ENCODE results near the gene MAPK8IP3.

MAPK8IP3 gene

GRCh38 chr16:1782408-1783264 lies 76.6 kb downstream of the MAPK8IP3 start, which contains the start of the genes NUBP2 and SPSB3:
Gene NUBP2 (plus strand): TSS chr16:1782960. CDS start chr16:1783021, 61 bp downstream.
Gene SPSB3 (minus strand): TSS chr16:1782571. CDS start chr16:1781483, 1,088 bp downstream.
- no peak for TF ChIP-seq CTCF (IDR thresholded peaks at IDR 0.05)

DNA sequence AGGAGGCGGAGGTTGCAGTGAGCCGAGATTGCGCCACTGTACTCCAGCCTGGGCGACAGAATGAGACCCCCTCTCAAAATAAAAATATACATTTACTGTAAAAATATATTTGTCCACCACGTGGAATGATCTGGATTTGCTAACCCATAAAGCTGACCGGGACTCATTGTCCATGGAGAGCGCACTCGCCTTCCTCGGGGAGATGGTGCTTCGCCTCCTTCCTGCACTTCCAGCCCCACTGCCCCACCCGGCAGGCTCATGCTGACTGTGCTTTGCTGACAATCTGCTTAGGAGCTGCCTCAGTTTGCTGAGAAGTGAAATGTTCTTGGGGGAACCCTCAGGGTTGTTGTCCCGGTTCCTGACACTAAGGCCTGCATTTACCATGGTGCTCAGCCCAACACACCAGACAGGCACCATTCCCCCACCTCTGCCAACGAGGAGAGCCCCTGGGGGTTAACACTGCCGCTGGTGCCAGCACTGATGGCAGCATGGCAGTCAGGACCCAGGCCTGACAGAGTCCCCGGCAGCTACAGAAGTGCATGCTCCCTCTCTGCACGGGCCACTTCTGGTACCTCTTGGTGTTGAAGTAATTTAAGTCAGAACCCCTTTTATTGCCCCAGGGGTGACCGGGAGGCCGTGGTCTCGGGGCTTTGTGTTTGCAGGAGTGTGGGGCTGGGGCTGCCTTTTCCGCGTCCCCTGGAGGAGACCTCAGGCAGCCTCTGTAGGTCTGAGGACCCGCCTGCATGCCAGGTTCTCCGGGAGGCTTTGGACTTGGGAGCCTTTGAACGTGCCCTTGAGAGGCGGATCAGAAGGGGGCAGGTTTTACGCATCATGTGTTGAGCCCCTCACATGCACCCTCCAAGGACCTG lies 79.2 kb downstream of the MAPK8IP3 start:
- no peak for TF ChIP-seq CTCF (IDR thresholded peaks at IDR 0.05)

DNA sequence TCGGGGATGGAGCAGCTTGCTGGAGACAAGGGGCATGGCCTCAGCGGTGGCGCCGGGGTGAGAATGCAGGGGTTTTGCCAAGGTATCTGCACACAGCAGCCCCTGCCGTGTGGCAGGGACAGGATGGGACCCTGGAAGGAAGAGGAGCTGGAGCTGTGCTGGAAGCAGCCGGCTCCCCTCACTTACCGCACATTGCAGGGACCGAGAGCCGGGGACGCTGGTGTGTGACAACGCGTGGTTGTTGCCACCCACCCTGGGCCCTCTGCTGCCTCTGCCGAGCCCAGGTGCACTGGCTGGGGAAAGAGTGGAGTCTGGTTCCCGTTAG lies 79.8 kb downstream of the MAPK8IP3 start:
- TF ChIP-seq CTCF (IDR thresholded peaks at IDR 0.05), result no peak

DNA sequence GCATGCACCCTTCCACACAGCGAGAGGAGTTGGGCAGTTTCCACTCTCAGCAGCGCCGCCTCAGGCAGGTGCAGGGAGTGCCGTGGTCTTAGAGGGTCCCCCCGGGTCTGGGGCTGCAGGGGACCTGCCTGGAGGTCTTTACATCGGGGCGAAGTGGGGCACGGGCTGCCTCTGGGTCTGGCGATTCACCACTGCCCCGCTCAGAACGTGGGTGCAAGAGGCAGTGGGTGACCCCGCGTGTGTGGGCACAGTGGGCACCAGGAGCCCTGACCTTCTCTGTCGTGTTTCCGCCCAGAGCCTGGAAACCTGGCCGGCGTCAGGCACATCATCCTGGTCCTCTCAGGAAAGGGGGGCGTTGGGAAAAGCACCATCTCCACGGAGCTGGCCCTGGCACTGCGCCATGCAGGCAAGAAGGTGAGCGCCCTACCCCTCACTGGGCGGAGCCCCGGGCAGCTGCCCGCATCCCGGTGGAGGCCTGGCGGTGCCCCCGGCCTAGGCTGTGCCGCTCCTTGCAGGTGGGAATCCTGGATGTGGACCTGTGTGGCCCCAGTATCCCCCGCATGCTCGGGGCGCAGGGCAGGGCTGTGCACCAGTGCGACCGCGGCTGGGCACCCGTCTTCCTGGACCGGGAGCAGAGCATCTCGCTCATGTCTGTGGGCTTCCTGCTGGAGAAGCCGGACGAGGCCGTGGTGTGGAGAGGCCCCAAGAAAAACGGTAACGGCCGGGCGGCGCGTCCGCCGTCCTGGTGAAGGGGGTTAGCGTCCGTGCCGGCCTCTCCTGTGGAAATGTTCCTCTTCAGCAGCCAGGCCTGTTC lies 80.5 kb downstream of the MAPK8IP3 start:
- no peak for TF ChIP-seq CTCF (IDR thresholded peaks at IDR 0.05)

DNA sequence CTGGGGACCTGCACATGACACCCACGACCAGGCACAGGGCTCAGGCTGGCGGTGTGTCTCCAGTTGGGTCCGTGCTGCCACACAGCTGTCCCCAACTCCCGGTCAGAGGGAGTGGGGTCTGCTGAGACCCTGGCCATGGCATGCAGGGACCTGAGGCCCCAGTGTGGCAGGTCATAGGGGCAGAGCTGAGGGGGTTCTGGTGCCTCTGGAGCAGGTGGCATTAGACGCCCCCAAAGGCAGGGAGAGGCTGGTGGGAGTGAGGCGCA lies 81.0 kb downstream of the MAPK8IP3 start:
- no peak for TF ChIP-seq CTCF (IDR thresholded peaks at IDR 0.05)

DNA sequence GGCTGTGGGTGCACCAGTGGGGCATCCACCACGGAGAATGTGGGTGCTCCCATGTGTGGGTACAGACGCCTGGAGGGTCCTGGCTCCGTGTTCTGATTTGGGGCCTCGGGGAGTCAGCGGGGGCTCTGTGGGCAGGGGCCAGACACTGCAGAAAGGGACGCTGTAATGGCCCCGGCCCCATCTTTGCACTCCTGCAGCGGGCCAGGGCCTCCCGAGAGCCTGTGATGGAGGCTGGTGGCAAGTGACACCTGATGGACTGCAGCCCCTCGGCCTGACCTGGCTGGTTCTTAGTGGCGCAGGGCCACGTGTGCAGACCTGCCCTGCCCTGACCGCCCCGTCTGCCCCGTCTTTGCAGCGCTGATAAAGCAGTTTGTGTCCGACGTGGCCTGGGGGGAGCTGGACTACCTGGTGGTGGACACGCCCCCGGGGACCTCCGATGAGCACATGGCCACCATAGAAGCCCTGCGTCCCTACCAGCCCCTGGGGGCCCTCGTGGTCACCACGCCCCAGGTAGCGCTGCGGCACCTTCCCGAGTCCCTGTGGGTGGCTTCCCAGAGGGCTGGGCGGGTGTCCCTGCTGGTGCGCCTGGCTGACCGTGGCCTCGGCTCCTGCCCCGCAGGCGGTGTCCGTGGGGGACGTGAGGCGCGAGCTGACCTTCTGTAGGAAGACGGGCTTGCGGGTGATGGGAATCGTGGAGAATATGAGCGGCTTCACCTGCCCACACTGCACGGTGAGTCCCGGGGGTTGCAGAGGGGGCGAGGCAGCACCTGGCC lies 81.5 kb downstream of the MAPK8IP3 start:
- TF ChIP-seq CTCF (IDR thresholded peaks at IDR 0.05), result no peak

All from LNCAP (cell line).